GM21515 (cell line): ENCODE results near the gene KL.

Experiments used
- ATAC-seq: cut with Tn5 transposase; IDR thresholded peaks from one replicate; pipeline ENCODE4 v1.9.1; 2021; ENCODE audit not compliant: unreplicated experiment

Gene KL

GRCh38 chr13:33079960-33080359, 63.7 kb downstream of the KL start:
- no peak for ATAC-seq

GRCh38 chr13:33080972-33081590, 64.9 kb downstream of the KL start:
- ATAC-seq = no peak

GRCh38 chr13:33081666-33082065, 65.4 kb downstream of the KL start:
- no peak for ATAC-seq

- ATAC-seq = no peak
Measured at GRCh38 chr13:33083054-33083453, 66.8 kb downstream of the KL start.

- no peak for ATAC-seq
Measured at GRCh38 chr13:33087091-33087490, 70.9 kb downstream of the KL start.

- no peak for ATAC-seq
Measured at GRCh38 chr13:33087790-33088189, 71.6 kb downstream of the KL start.

- ATAC-seq = no peak
Measured at GRCh38 chr13:33089311-33089710, 73.1 kb downstream of the KL start.

- ATAC-seq = no peak
Measured at GRCh38 chr13:33090755-33091414, 74.7 kb downstream of the KL start.

GRCh38 chr13:33091415-33091774, 75.2 kb downstream of the KL start:
- ATAC-seq = no peak

GRCh38 chr13:33092073-33092987, 76.1 kb downstream of the KL start:
- ATAC-seq = no peak

- ATAC-seq = no peak
Measured at GRCh38 chr13:33096886-33097605, 80.8 kb downstream of the KL start.

- ATAC-seq = no peak
Measured at GRCh38 chr13:33099860-33100259, 83.6 kb downstream of the KL start.

GRCh38 chr13:33100886-33101285, 84.7 kb downstream of the KL start:
- ATAC-seq = no peak

GRCh38 chr13:33101835-33102234, 85.6 kb downstream of the KL start:
- ATAC-seq = no peak

- no peak for ATAC-seq
Measured at GRCh38 chr13:33103457-33103856, 87.2 kb downstream of the KL start.

- no peak for ATAC-seq
Measured at GRCh38 chr13:33105387-33106005, 89.3 kb downstream of the KL start.

GRCh38 chr13:33106656-33107360, 90.6 kb downstream of the KL start:
- no peak for ATAC-seq

GRCh38 chr13:33107361-33107760, 91.1 kb downstream of the KL start:
- no peak for ATAC-seq

- ATAC-seq = no peak
Measured at GRCh38 chr13:33108620-33109019, 92.4 kb downstream of the KL start.

GRCh38 chr13:33109271-33109697, 93.1 kb downstream of the KL start:
- peak; percentile 35 for ATAC-seq
